ENCODE measurements around the gene STARD10. TPM values are rescaled to one million over a fixed set of nuclear protein-coding genes. Genes with fewer than 3 reads are reported as not detected.

Gene STARD10
- total and polyA plus RNA-seq, 10 donors, result 19.7 to 46.7 (median 27.9) TPM

DNA sequence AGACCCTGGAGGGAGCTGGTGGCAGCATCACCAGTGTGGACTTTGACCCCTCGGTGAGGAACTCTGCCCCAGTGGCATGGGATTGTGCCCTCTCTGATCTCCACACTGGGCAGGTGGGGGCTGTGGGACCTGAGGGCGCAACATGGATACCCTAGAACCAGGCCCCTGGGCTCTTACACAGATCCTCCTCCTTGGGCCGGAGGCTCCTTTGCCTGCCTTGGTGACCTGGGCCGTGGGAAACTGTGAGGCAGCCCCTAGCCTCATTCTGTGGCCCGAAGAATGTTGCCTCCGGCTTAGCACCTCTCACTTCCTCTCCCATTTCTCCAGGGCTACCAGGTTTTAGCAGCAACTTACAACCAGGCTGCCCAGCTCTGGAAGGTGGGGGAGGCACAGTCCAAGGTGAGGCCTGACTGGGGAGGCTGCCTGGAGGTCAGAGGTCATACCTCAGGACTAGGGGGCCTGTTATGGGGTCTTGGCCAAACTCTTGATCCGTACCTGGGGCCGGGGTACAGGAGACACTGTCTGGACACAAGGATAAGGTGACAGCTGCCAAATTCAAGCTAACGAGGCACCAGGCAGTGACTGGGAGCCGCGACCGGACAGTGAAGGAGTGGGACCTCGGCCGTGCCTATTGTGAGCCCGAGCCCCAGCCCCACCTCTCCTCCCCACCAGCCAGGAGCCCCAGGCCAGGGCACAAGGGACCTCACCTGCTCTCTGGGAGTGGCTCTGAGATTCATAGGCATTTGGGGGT is 32.5 kb upstream of the STARD10 start:
- Histone ChIP-seq H3K36me3 (peaks cover 0 to 99% (median 72%) of the 10 kb centered on the region in 6 donors), H3K27ac (peak overlapping the region in 7 of 8 donors; percentile 77 to 88 (median 83)), H3K9me3 (no peaks in the 10 kb centered on the region), H3K4me1 (peaks cover 16 to 89% (median 43%) of the 10 kb centered on the region in 6 donors), H3K4me3 (no peak overlapping the region), H3K27me3 (replicated peaks in 1 of 7) (no peaks in the 10 kb centered on the region)
- TF ChIP-seq POLR2AphosphoS5 (IDR thresholded peaks at IDR 0.05), result peak; percentile 26 to 66 (median 40)
- TF ChIP-seq, protein P1, sequence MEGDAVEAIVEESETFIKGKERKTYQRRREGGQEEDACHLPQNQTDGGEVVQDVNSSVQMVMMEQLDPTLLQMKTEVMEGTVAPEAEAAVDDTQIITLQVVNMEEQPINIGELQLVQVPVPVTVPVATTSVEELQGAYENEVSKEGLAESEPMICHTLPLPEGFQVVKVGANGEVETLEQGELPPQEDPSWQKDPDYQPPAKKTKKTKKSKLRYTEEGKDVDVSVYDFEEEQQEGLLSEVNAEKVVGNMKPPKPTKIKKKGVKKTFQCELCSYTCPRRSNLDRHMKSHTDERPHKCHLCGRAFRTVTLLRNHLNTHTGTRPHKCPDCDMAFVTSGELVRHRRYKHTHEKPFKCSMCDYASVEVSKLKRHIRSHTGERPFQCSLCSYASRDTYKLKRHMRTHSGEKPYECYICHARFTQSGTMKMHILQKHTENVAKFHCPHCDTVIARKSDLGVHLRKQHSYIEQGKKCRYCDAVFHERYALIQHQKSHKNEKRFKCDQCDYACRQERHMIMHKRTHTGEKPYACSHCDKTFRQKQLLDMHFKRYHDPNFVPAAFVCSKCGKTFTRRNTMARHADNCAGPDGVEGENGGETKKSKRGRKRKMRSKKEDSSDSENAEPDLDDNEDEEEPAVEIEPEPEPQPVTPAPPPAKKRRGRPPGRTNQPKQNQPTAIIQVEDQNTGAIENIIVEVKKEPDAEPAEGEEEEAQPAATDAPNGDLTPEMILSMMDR (IDR thresholded peaks at IDR 0.05 in 8 of 11, conservative IDR thresholded peaks at IDR 0.05 in 3 of 11), result no peak
- DNase-seq, result no peak
- intact Hi-C loops (cut with DNase I; ENCODE audit: low total_unique reads), result no loop called here
- 85 to 92% (median 88%) methylated on average over 14 to 15 of the region's 15 CpGs for WGBS, 5 donors

DNA sequence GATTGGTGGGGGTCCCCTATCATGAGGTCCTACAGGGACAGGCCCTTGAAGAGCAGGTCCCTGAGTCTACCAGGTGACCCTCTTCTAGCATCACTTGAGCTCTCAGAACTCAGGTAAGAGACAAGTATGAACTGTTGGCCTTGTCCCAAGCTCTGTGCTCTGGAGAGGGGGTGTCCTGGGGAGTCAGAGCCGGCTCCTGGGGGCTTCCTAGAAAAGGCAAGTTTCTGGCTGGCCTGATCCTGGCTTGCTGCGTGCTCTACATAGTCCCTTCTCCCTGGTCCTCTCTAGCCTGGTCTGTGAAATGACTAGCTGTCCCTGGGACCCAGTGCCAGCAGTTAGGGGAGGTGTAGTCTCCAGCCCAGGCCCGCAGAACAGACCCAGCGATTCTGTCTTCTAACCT is 31.8 kb upstream of the STARD10 start:
- intact Hi-C loops (cut with DNase I; ENCODE audit: low total_unique reads), result no loop called here
- DNase-seq, result no peak
- TF ChIP-seq, protein P1 (IDR thresholded peaks at IDR 0.05 in 8 of 11, conservative IDR thresholded peaks at IDR 0.05 in 3 of 11), result no peak
- TF ChIP-seq POLR2AphosphoS5 (IDR thresholded peaks at IDR 0.05) (no peak), POLR2A (IDR thresholded peaks at IDR 0.05) (no peak)
- H3K27me3 ChIP-seq (replicated peaks in 1 of 7), result no peaks in the 10 kb centered on the region
- H3K36me3 ChIP-seq, result peaks cover 0 to 99% (median 76%) of the 10 kb centered on the region in 6 donors
- no peak overlapping the region for H3K4me3 ChIP-seq
- H3K4me1 ChIP-seq, result peaks cover 13 to 89% (median 49%) of the 10 kb centered on the region in 6 donors
- peak overlapping the region in 5 of 8 donors; percentile 7 to 88 (median 83) for H3K27ac ChIP-seq
- no peaks in the 10 kb centered on the region for H3K9me3 ChIP-seq
- WGBS, 5 donors, result 72 to 88% (median 75%) methylated on average over 2 to 4 of the region's 4 CpGs

DNA sequence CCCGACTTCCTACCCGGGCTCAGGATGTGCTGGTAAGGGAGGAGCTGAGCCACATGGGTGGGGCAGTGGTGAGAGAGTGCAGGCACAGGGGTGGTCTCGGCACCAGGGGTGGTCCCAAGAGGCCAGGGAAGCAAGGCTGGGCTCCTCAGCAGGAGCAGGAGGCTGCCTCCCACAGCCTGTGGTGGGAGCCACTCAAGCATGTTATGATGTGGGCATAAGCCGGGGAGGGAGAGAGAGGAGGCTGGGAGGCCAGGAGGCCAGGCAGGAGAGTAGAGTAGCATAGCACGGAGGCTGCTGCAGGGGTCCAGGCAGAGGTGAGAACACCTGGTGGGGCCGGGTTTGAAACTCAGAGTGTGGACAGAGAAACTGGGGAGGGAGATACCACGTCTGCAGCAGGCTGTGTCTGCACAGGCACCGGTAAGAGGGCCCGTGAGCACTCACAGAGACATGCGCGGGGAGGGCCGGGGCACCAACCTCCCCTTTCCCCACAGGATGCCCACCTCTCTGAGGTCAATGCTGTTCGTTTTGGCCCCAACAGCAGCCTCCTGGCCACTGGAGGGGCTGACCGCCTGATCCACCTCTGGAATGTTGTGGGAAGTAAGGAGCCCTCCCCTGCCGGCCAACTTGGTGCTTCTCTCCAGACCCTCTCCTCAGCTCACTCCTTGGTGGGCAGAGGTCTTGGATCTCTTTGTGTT is 31.1 kb upstream of the STARD10 start:
- TF ChIP-seq POLR2AphosphoS5 (IDR thresholded peaks at IDR 0.05) (peak; percentile 43 to 78 (median 50)), POLR2A (IDR thresholded peaks at IDR 0.05) (no peak)
- no peaks in the 10 kb centered on the region for H3K27me3 ChIP-seq (replicated peaks in 1 of 7)
- peaks cover 13 to 89% (median 51%) of the 10 kb centered on the region in 6 donors for H3K4me1 ChIP-seq
- no peaks in the 10 kb centered on the region for H3K9me3 ChIP-seq
- no peak for DNase-seq
- H3K4me3 ChIP-seq, result no peak overlapping the region
- peak overlapping the region in 5 of 8 donors; percentile 3 to 88 (median 83) for H3K27ac ChIP-seq
- intact Hi-C loops (cut with DNase I; ENCODE audit: low total_unique reads), result no loop called here
- 72 to 82% (median 76%) methylated on average over 14 to 15 of the region's 15 CpGs for WGBS, 5 donors
- peaks cover 0 to 99% (median 78%) of the 10 kb centered on the region in 6 donors for H3K36me3 ChIP-seq

DNA sequence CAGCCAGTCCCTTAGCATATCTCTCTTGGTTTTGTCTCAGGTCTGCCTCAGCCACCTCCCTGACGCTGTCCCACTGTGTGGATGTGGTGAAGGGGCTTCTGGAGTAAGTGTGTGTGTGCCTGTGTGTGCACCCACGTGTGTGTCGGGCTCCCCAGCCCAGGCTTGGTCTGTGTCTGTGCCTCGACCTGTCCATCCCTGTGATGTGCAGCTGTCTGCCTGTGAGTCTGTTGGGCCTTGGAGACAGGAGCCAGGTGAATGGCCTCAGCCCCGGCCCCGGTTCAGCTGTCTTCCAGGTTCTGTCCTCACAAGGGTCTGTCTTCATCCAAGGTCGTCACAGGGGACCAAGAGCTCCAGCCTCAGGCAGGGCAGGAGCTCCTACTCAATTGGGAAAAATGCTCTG is 30.2 kb upstream of the STARD10 start:
- TF ChIP-seq POLR2A (IDR thresholded peaks at IDR 0.05) (no peak), POLR2AphosphoS5 (IDR thresholded peaks at IDR 0.05) (peak; percentile 19 to 57 (median 24))
- TF ChIP-seq, protein P1 (IDR thresholded peaks at IDR 0.05 in 8 of 11, conservative IDR thresholded peaks at IDR 0.05 in 3 of 11), result no peak
- Histone ChIP-seq H3K4me3 (no peak overlapping the region), H3K27ac (peak overlapping the region in 3 of 8 donors; percentile 3 to 88 (median 84)), H3K9me3 (no peaks in the 10 kb centered on the region), H3K27me3 (replicated peaks in 1 of 7) (no peaks in the 10 kb centered on the region), H3K36me3 (peaks cover 0 to 99% (median 77%) of the 10 kb centered on the region in 6 donors), H3K4me1 (peaks cover 13 to 82% (median 50%) of the 10 kb centered on the region in 6 donors)
- WGBS, 5 donors, result 73 to 93% (median 90%) methylated on average over 7 of the region's 7 CpGs
- intact Hi-C loops (cut with DNase I; ENCODE audit: low total_unique reads), result no loop called here
- no peak for DNase-seq

Measured in spleen (tissue), 11 donors.